Measurements from ENCODE around the gene PCDHB5.
"Not testable (repeated sequence)": the region's sequence is repeated elsewhere in the genome, so short reads cannot be mapped to it uniquely, and the experiment has no call there.

Gene PCDHB5

DNA sequence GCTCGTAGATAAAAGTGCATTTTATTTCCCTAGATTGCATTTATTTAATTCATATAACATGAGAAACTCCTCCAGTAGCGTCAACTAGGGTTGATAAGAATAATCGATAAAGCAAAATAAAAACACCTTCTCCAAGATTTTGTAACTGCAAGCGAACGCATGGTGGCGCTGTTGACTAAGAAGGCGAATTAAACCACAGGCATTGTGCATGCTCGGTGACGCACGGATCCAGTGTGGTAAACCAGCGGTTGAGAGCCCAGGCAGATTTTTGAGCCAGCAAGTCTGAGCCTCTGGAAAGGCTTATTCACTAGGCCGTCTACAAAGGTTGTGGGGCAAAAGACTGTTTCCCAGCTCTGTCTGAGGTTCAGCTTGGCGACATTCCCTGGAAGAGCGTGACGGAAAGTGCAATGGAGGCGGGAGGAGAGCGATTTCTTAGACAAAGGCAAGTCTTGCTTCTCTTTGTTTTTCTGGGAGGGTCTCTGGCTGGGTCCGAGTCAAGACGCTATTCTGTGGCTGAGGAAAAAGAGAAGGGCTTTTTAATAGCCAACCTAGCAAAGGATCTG is 34.7 kb upstream of the PCDHB5 start, which contains the start of gene PCDHB3:
Gene PCDHB3 (plus strand): TSS at position 231 of the 563 bp plus-strand sequence. CDS start 177 bp downstream, at position 408.
- H3K4me3 ChIP-seq (ENCODE audit: low read depth in 1 of 2, low read length in 2 of 2) = no peak within 1 kb of the TSS
- DNase-seq = peak; percentile 28

DNA sequence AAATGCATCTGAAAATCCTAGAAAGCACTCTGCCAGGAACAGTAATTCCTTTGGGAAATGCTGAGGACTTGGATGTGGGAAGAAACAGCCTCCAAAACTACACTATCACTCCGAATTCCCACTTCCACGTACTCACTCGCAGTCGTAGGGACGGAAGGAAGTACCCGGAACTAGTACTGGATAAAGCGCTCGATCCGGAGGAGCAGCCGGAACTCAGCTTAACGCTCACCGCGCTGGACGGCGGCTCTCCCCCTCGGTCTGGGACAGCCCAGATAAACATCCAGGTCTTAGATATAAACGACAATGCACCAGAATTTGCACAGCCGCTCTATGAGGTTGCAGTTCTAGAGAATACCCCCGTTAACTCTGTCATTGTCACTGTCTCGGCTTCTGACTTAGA is 33.9 kb upstream of the PCDHB5 start:
- Histone ChIP-seq H4K20me1 (ENCODE audit: insufficient read depth, low read length) (no peaks in the 10 kb centered on the region), H3K9ac (ENCODE audit: low read depth, low read length) (no peak overlapping the region), H3K36me3 (ENCODE audit: insufficient read depth, low read length) (no peaks in the 10 kb centered on the region), H3K79me2 (ENCODE audit: insufficient read depth, low read length) (no peaks in the 10 kb centered on the region), H3K4me3 (ENCODE audit: low read depth in 1 of 2, low read length in 2 of 2) (no peak overlapping the region), H3K27me3 (ENCODE audit: insufficient read depth, low read length, poor library complexity) (no peaks in the 10 kb centered on the region), H3K9me3 (ENCODE audit: insufficient read depth, low read length, severe bottlenecking) (no peaks in the 10 kb centered on the region), H3K4me1 (ENCODE audit: insufficient read depth, low read length) (no peaks in the 10 kb centered on the region), H3K4me2 (ENCODE audit: insufficient read depth, low read length) (no peak overlapping the region), H2AFZ (ENCODE audit: low read depth, low read length) (no peak overlapping the region), H3K27ac (ENCODE audit: low read length) (no peak overlapping the region)
- DNase-seq (no peak), ATAC-seq (ENCODE audit: insufficient read depth, low read depth) (no peak)
- TF ChIP-seq EZH2 (IDR thresholded peaks at IDR 0.05; ENCODE audit: borderline replicate concordance, low read depth, low read length, severe bottlenecking) = no peak
- TF ChIP-seq, protein P1, sequence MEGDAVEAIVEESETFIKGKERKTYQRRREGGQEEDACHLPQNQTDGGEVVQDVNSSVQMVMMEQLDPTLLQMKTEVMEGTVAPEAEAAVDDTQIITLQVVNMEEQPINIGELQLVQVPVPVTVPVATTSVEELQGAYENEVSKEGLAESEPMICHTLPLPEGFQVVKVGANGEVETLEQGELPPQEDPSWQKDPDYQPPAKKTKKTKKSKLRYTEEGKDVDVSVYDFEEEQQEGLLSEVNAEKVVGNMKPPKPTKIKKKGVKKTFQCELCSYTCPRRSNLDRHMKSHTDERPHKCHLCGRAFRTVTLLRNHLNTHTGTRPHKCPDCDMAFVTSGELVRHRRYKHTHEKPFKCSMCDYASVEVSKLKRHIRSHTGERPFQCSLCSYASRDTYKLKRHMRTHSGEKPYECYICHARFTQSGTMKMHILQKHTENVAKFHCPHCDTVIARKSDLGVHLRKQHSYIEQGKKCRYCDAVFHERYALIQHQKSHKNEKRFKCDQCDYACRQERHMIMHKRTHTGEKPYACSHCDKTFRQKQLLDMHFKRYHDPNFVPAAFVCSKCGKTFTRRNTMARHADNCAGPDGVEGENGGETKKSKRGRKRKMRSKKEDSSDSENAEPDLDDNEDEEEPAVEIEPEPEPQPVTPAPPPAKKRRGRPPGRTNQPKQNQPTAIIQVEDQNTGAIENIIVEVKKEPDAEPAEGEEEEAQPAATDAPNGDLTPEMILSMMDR (IDR thresholded peaks at IDR 0.05; ENCODE audit: borderline replicate concordance, extremely low read depth, low read length, poor library complexity, severe bottlenecking) = no peak

More for the DNA sequence above, 34.7 kb upstream of the PCDHB5 start, which contains the start of gene PCDHB3:
- Histone ChIP-seq H3K9me3 (ENCODE audit: insufficient read depth, low read length, severe bottlenecking) (no peaks in the 10 kb centered on the region), H3K4me2 (ENCODE audit: insufficient read depth, low read length) (no peak within 1 kb of the TSS), H4K20me1 (ENCODE audit: insufficient read depth, low read length) (no peaks in the 10 kb centered on the region), H2AFZ (ENCODE audit: low read depth, low read length) (no peak within 1 kb of the TSS), H3K27ac (ENCODE audit: low read length) (no peak within 1 kb of the TSS), H3K9ac (ENCODE audit: low read depth, low read length) (no peak within 1 kb of the TSS), H3K79me2 (ENCODE audit: insufficient read depth, low read length) (no peaks in the 10 kb centered on the region), H3K4me1 (ENCODE audit: insufficient read depth, low read length) (no peaks in the 10 kb centered on the region), H3K36me3 (ENCODE audit: insufficient read depth, low read length) (no peaks in the 10 kb centered on the region), H3K27me3 (ENCODE audit: insufficient read depth, low read length, poor library complexity) (no peaks in the 10 kb centered on the region)
- TF ChIP-seq, protein P1 (IDR thresholded peaks at IDR 0.05; ENCODE audit: borderline replicate concordance, extremely low read depth, low read length, poor library complexity, severe bottlenecking) = peak; percentile 41
- TF ChIP-seq EZH2 (IDR thresholded peaks at IDR 0.05; ENCODE audit: borderline replicate concordance, low read depth, low read length, severe bottlenecking) = no peak
- ATAC-seq (ENCODE audit: insufficient read depth, low read depth) = no peak

DNA sequence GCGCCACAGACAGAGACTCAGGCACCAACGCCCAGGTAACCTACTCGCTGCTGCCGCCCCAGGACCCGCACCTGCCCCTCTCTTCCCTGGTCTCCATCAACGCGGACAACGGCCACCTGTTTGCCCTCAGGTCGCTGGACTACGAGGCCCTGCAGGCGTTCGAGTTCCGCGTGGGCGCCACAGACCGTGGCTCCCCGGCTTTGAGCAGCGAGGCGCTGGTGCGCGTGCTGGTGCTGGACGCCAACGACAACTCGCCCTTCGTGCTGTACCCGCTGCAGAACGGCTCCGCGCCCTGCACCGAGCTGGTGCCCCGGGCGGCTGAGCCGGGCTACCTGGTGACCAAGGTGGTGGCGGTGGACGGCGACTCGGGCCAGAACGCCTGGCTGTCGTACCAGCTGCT is 32.9 kb upstream of the PCDHB5 start:
- H4K20me1 ChIP-seq (ENCODE audit: insufficient read depth, low read length); ATAC-seq (ENCODE audit: insufficient read depth, low read depth); H3K27ac ChIP-seq (ENCODE audit: low read length); H3K4me1 ChIP-seq (ENCODE audit: insufficient read depth, low read length); H3K4me2 ChIP-seq (ENCODE audit: insufficient read depth, low read length); H3K27me3 ChIP-seq (ENCODE audit: insufficient read depth, low read length, poor library complexity); H3K36me3 ChIP-seq (ENCODE audit: insufficient read depth, low read length); DNase-seq; H2AFZ ChIP-seq (ENCODE audit: low read depth, low read length); H3K4me3 ChIP-seq (ENCODE audit: low read depth in 1 of 2, low read length in 2 of 2); H3K79me2 ChIP-seq (ENCODE audit: insufficient read depth, low read length); H3K9ac ChIP-seq (ENCODE audit: low read depth, low read length); H3K9me3 ChIP-seq (ENCODE audit: insufficient read depth, low read length, severe bottlenecking): not testable (repeated sequence)

GRCh38 chr5:141102471-141102870 is 32.5 kb upstream of the PCDHB5 start:
- not testable (repeated sequence) for H3K9ac ChIP-seq (ENCODE audit: low read depth, low read length); H3K4me2 ChIP-seq (ENCODE audit: insufficient read depth, low read length); DNase-seq; H2AFZ ChIP-seq (ENCODE audit: low read depth, low read length); H3K79me2 ChIP-seq (ENCODE audit: insufficient read depth, low read length); H3K27ac ChIP-seq (ENCODE audit: low read length); H3K4me1 ChIP-seq (ENCODE audit: insufficient read depth, low read length); H3K27me3 ChIP-seq (ENCODE audit: insufficient read depth, low read length, poor library complexity); H3K9me3 ChIP-seq (ENCODE audit: insufficient read depth, low read length, severe bottlenecking); ATAC-seq (ENCODE audit: insufficient read depth, low read depth); H4K20me1 ChIP-seq (ENCODE audit: insufficient read depth, low read length); H3K36me3 ChIP-seq (ENCODE audit: insufficient read depth, low read length); H3K4me3 ChIP-seq (ENCODE audit: low read depth in 1 of 2, low read length in 2 of 2)
